Measurements from ENCODE around the gene ACADM.
"Not testable (repeated sequence)": the region's sequence is repeated elsewhere in the genome, so short reads cannot be mapped to it uniquely, and the experiment has no call there.

Gene ACADM

GRCh38 chr1:75708910-75709309 is 15.6 kb upstream of the ACADM start:
- TF ChIP-seq CTCF (IDR thresholded peaks at IDR 0.05; ENCODE audit: control insufficient read depth, extremely low read depth, insufficient read depth) = no peak
- DNase-seq (ENCODE audit: low read depth) = no peak

GRCh38 chr1:75710832-75711231 is 13.7 kb upstream of the ACADM start:
- DNase-seq (ENCODE audit: low read depth) = no peak
- no peak for TF ChIP-seq CTCF (IDR thresholded peaks at IDR 0.05; ENCODE audit: control insufficient read depth, extremely low read depth, insufficient read depth)
- H3K4me3 ChIP-seq (ENCODE audit: low read depth, low read length) = no peak overlapping the region

More at GRCh38 chr1:75708910-75709309, 15.6 kb upstream of the ACADM start:
- no peak overlapping the region for H3K4me3 ChIP-seq (ENCODE audit: low read depth, low read length)

- no peak overlapping the region for H3K4me3 ChIP-seq (ENCODE audit: low read depth, low read length)
- no peak for TF ChIP-seq CTCF (IDR thresholded peaks at IDR 0.05; ENCODE audit: control insufficient read depth, extremely low read depth, insufficient read depth)
- no peak for DNase-seq (ENCODE audit: low read depth)
These were observed 12.7 kb upstream of the ACADM start for GRCh38 chr1:75711846-75712245.

- no peak for DNase-seq (ENCODE audit: low read depth)
- no peak overlapping the region for H3K4me3 ChIP-seq (ENCODE audit: low read depth, low read length)
- no peak for TF ChIP-seq CTCF (IDR thresholded peaks at IDR 0.05; ENCODE audit: control insufficient read depth, extremely low read depth, insufficient read depth)
These were observed 12.2 kb upstream of the ACADM start for GRCh38 chr1:75712306-75712705.

GRCh38 chr1:75719810-75720209 is 4.7 kb upstream of the ACADM start:
- DNase-seq (ENCODE audit: low read depth) = no peak
- H3K4me3 ChIP-seq (ENCODE audit: low read depth, low read length) = no peak overlapping the region
- no peak for TF ChIP-seq CTCF (IDR thresholded peaks at IDR 0.05; ENCODE audit: control insufficient read depth, extremely low read depth, insufficient read depth)

- no peak for DNase-seq (ENCODE audit: low read depth)
- no peak for TF ChIP-seq CTCF (IDR thresholded peaks at IDR 0.05; ENCODE audit: control insufficient read depth, extremely low read depth, insufficient read depth)
- no peak overlapping the region for H3K4me3 ChIP-seq (ENCODE audit: low read depth, low read length)
These were observed 4.2 kb upstream of the ACADM start for GRCh38 chr1:75720325-75720724.

GRCh38 chr1:75720820-75721219 is 3.7 kb upstream of the ACADM start:
- no peak for TF ChIP-seq CTCF (IDR thresholded peaks at IDR 0.05; ENCODE audit: control insufficient read depth, extremely low read depth, insufficient read depth)
- H3K4me3 ChIP-seq (ENCODE audit: low read depth, low read length) = no peak overlapping the region
- DNase-seq (ENCODE audit: low read depth) = no peak

- DNase-seq (ENCODE audit: low read depth) = not testable (repeated sequence)
These were observed 2.3 kb upstream of the ACADM start for GRCh38 chr1:75722246-75722645.

More at GRCh38 chr1:75722246-75722645, 2.3 kb upstream of the ACADM start:
- not testable (repeated sequence) for H3K4me3 ChIP-seq (ENCODE audit: low read depth, low read length)
